IPS DF 4.7 (cell line): Measurements from ENCODE around the gene CLMP.
"Not testable (repeated sequence)": the region's sequence is repeated elsewhere in the genome, so short reads cannot be mapped to it uniquely, and the experiment has no call there.

ENCODE experiments used
- DNase-seq: peaks from one replicate; pipeline ENCODE4 v3.0.0-alpha.2; 2013; ENCODE audit warnings: low spot score; ENCODE audit errors: extremely low read depth

The CLMP gene

DNA sequence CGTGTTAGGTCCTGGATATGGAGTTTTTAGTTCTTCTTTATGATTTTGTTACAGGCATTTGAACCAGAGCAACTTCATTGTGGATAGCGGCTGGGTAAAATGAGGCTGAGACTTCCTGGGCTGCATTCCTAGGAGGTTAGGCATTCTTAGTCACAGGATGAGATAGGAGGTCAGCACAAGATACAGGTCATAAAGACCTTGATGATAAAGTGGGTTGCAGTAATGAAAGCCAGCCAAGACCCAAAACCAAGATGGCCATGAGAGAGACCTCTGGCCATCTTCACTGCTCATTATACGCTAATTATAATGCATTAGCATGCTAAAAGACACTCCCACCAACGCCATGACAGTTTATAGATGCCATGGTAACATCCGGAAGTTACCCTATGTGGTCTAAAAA, 23.4 kb upstream of the CLMP start:
- no peak for DNase-seq

DNA sequence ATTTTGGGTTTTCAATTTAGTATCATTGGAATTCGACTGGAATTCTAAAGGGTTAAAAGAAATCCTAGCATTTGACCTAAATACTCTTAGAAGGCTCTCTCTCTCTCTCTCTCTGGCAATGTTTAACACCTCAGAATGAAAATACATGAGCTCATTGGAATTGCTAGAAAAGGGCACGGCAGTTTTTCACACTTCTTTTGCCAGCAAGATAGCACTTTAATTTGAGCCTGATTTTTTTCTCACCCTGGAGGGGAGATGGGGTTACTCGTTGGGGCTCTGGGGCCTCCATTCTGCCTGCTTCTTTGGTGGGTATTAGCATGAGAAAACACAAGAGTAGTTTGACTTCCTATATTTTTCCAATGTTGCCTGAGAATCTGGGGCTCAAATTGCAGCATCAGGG, 22.8 kb upstream of the CLMP start:
- no peak for DNase-seq

DNA sequence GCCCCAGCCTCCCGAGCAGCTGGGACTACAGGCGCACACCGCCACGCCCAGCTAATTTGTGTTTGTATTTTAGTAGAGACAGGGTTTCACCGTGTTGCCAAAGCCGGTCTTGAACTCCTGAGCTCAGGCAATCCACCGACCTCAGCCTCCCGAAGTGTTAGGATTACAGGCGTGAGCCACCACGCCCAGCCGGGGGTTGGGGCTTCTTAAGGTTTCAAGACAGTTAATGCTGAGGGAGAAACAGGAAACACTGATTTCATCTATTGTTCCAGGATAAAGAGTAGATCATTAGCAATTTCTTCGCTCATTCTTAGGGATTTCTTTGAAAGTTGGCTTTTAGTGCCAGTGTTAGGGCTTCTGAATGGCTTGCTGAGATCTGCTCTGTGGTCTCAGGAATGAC, 21.2 kb upstream of the CLMP start:
- DNase-seq, result no peak

DNA sequence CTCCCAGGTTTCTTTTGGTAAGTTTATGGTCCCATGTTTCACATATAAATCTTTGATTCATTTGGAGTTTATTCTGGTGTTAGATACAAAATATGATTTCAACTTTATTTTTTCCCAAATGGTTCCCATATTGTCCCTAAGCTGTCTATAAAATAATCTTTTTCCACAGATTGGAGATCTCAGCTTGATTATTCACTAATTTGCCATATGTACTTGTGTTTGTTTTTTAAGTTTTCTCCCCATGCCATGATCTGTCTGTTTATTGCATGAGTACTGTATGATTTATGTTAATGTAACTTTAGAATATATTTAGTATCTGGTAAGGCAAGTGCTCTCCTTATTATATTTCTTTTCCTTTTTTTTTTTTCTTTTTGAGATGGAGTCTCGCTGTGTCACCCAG, 19.9 kb upstream of the CLMP start:
- DNase-seq, result no peak

DNA sequence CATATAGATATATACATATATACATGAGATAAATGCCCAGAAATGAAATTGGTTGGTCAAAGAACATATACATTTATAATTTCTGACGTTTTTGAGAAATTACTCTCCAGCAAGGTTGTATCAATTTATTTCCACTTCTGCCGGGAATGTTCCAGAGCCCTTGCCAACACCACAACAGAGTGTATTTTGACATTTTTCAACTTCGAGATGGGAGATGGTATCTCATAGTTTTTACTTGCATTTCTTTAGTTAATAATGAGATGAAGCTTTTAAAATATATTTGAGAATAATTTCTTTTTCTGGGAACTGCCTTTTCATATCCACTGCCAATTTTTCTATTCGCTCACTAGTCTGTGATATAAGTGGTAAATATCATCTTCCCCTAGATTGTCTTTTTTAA, 19.3 kb upstream of the CLMP start:
- DNase-seq, result no peak

DNA sequence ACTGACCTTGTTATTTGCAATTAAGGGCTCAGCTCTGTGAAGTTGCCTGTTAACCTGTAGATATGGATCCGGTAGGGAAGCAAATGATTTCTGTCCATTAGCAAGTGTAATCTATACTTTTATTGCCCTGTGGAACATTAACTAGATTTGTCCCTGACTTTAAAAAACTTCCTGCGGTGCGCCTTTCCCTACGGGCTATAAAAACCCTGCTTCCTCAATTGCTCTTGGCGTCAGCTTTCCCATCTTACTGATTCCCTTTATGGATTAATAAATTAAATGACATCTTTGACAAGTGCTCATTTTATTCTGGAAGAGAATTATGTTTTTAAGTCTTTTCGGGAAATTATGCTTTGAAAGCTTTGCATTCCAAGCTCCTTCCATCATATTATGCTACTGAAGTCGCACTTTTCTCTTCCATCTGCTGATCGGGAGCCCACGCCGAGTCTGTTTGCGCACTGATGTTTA, 18.3 kb upstream of the CLMP start:
- DNase-seq, result no peak

DNA sequence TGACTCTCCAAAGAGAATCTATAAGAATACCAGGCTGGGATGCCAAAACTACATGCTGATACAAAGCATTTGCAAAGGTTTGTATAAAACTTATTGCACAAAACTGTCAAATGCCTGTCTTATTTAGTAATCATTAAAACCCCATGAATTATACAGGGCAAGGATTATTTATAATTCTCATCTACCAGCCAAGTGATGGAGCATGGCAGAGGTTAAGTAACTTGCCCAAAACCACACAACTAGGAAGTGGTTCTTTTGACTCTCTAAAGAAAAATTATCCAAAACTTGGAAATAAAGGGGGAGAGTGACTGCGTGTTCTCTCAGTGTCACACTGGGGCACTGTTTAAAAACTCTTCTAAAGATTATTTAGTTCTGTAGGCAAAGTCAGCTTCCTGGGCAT, 17.4 kb upstream of the CLMP start:
- DNase-seq, result no peak

DNA sequence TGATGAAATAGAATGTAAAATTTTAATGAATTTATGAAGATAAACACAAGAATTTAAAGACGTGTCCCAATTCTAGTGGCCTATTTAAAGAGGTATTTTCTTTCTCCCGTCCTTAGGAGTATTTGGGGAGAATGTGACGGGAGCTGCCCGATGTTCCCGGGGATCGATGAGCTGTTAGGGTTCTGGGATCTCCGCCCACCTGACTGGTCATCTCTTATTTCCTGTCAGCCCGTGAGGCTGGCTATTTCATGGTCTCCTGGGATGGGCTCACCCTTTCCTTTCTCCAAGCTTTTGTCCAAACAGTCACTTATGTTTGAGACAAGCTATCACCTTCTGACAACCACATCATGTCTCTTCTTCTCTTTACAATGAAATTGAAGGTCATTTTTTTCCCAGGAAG, 16.9 kb upstream of the CLMP start:
- no peak for DNase-seq

DNA sequence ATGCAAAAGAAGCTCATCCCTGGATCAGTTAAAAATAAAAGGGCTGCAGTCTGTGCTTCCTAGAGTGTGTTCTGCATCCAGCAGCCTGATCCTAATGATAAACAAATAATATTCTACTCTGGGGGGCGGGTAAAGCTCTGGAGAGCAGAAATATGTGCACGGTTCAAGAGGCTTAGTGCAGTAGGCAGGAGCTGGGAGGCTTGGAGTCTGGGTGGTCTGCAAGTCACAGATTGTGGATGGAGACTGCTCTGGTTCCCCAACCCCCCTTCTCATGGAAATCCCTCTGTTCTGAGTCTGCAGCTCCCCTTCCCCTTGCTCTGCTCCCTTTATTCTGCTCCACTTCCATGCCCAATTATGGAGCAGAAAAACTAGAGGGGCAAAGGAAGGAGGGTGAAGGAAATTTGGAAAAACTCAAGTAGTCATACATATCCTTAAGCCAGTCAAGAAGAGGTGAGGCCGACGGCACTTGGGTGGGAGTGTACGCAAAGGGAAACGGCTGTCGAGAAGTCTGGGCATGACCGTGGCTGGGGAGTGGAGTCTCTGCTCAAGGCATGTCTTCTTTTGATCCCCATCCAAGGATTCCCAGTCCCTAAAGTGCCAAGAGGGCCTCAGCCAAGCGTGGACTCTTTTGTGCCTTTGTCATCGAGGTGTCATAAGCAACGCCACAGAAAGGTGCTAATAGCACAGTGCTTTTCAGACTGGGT, 16.3 kb upstream of the CLMP start:
- DNase-seq, result no peak

DNA sequence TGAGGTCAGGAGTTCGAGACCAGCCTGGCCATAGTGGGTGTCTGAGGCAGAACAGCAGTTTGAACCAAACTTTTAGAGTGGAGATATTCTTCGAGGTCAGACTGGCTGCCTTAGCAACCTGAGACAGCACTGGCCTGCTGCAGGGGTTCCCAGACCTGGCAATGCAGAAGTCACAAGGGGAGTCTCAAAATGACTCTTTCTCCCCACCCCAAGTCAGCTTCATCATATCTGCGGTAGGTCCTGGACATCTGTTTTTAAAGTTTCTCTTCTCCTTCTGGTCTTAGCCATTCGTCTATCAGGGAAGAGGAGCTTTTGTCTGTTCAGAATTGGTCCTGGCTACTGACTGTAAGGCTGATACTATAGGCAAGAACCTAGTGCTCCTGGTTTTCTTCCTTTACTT, 14.5 kb upstream of the CLMP start:
- no peak for DNase-seq

DNA sequence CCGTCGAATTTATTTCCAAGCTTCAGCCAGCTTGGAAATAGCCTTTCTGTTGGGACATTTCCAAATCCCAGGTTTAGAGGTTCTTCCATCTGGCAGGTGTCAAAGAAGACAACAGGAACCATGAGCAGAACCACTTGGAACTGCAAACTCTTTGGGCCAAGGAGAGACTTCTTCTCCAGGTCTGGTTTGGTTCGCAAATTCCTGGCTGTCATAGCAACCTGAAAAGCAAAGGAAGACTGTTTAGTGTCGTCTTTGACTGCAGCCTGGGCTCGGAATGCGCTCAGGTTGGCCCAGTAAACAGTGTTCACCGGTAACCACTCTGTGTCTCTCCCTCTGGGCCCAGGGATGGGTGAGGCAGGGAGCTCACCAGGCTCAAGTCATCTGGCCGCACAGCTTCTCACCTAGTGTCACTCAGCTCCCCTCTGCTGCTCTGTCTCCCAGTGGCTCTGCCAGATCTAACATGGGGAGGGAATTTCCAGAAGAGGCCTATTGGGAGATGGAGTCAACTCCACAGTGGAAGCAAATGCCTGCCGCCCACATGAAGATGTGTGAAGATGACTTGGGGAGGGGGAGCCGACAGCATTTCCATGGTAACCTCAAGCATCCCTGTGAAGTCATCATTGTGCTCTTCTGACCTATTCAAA, 11.9 kb upstream of the CLMP start:
- no peak for DNase-seq

DNA sequence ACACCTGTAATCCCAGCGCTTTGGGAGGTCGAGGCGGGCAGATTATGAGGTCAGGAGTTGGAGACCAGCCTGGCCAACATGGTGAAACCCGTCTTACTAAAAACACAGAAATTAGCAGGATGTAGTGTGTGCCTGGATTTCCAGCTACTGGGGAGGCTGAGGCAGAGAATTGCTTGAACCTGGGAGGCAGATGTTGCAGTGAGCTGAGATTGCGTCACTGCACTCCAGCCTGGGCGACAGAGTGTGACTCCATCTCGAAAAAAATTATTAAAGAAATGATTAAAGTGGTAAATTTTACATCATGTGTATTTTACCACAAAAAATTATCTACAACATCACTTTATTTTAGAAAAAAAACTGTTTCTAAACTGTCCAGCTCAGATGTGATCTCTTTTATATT, 11.0 kb upstream of the CLMP start:
- not testable (repeated sequence) for DNase-seq

DNA sequence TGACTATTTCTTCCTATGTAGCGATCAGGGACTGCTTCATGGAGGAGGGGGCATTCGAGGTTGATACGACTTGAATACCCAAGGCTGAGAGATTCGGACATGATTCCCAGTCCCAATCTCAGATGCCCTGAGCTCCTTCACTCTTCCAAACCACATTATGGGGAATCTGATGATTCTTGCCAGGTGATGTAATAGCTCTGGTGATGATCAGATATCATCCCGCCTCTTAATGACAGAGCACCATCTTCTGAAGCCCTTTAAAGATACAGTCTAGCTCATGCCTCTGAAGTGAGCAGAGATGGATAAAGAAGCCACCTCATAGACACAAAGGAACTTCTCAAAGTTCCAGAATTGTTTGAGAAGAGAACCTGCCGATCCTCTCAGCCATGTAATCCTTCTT, 8.9 kb upstream of the CLMP start:
- no peak for DNase-seq

DNA sequence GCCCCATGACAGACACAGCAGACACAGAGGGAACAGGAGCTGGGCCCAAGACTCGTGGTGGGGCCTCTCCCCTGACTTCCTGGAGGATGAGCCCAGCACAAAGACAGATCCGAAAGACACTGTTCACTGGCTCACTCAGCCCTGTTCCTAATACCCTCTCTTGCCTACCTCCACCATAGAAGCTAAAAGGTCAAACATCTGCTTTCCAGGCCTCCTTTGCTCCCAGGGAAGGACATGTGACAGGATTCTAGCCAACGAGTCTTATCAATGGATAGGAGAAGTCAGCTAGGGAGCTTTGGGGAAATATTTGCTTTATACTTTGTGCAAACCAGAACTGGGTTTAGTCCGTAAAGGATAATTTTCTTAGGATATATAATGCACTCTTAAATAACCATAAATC, 8.4 kb upstream of the CLMP start:
- no peak for DNase-seq

DNA sequence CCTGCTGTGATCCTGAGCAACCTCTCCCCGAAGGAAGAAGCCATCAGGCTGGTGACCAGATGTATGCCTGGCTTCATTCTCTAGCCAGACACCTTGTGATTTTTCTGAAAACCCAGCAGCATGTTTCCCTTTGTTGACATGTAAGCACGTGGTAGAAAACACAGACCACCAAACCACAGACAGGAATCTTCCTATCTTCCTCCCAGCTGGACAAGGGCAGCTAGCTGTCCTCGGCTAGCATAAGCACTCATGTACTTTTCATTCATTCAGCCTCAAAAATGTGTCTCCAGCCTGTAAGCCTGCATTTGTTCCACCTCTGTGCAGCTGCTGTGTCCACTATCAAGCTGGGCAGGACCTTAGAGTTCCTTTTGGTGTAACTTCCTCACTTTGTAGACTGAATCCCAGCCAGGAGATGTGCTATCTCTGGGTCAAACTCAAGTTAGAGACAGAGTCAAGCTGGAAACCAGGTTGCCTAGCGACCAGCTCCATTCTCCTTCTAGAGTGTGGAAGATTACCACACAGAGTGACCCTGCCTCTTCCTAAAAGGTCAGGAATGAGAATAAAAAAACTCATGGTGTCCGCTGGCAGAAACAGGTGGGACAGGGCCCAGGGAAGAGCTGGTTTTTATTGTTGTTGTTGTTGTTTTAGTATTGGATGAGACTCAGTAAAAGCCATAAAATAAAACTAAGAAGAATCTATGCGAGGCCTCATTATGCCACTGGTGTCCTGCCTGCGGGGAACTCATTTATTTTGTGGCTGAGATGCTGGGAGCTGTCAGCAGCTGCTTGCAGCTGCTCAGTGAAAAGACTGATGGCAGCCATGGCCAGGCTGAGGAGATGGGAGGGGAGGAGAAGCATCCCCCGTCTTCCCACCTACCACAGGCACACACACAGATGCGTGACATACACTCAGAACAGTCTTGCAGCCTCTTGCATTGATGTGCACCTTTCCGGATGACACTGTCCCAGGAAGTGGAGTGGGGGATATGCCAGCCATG, 7.4 kb upstream of the CLMP start:
- no peak for DNase-seq

DNA sequence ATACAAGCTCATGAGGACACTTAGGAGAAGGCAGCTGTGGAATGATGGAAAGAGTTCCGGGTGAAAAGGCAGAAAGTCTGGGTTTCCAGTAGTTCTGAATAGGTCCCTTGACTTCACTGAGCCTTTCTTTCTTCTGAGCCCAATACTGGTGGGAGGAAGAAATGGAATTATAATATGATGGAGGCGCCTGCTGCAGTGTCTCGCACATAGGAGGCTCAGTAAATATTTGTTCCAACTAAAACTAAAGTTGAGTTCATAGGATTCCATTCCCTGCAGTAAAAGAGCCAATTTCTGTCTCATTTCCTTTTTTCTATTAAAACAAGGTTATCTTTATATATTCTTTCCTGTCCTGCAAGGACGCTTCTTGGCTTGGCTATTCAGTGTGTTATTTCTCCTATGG, 5.2 kb upstream of the CLMP start:
- DNase-seq, result no peak

DNA sequence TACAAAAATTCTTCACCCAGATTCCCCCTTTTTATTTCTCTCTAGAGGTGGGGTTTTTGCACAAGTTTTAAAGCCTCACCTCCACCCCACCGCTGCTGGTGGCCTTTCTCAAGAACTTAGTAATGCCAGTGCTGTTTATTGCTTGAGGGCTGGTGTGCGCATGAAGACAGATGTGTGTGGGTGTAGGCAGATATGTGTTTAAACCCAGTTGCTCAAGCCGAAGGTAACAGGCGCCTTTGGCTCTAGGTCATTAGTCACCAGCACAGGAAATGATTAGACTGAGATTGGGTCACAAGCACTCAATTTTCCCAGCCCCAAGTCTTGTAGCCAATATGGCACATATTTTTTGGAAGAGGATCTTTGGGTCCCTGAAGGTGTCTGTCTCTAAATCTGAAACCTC, 2.7 kb upstream of the CLMP start:
- no peak for DNase-seq

DNA sequence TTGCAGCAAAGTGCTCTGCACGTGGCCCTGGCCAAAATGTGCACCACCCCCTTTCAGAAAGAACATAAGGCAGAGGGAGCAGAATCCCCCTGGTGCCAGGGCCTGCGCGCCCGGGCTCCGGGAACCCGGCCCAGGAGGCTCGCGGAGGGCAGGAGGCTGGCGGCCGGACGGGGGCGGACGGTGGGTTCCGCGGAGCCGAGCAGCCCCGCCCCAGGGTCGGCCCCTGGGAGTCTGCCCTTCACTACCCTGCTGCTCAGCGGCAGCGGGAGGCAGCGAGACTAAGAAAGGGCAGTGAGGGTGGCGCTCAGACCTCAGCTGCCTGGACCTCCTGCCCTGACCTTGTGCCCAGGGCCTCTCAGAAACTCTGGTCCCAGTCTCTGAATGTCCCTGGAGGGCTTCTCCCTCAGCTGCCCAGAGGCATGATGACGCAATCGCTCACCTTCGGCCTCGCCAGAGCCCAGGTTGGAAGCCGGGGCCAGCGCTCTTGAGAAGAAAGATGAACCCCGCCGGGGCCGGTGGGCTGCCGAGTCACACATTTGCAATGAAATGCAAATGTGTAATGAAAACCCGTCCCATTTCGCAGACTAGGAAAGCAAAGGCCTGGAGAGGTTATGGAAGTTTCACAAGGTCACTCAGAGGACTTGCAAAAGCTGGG, 1.1 kb upstream of the CLMP start:
- no peak for DNase-seq

DNA sequence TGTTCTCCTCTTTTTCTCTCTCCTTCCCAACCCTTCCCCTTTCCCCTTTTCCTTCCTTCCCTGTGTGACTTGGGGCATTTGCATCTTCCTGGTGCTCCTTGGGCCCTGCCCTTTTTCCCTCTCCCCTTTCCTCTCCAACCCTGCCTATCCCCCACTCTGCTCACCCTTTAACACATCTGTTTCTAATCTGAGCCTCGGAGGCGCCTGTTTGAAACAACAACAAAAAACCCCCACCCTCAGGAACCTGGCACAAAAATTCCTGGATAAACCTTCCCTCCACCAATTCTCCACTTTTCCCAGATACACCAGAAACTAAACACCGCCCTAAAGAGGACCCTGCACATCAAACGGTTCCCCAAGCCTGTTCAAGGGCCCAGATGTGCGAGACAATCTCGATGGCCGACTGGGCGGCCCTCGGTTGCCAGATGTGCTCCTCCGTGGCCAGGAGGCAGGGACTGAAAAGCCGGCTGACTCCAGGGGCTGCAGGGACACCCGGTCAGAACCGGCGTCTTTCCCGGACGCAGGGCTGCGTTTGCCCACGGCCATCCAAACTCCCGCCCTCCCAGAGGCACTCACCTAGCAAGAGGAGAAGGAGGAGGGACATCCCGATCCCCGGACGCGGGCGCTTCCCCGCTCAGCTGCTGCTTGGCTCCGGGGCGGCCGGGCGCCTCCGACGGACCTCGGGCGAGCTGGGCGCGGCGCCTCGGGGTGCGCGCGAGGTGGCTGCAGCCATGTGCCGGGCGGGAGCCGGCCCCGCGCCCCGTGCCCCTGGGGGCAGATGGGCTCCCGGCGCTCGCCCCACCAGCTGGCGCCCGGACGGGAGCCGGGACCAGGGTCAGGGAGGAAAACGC, 486 bp downstream of the CLMP start:
- DNase-seq, result no peak

DNA sequence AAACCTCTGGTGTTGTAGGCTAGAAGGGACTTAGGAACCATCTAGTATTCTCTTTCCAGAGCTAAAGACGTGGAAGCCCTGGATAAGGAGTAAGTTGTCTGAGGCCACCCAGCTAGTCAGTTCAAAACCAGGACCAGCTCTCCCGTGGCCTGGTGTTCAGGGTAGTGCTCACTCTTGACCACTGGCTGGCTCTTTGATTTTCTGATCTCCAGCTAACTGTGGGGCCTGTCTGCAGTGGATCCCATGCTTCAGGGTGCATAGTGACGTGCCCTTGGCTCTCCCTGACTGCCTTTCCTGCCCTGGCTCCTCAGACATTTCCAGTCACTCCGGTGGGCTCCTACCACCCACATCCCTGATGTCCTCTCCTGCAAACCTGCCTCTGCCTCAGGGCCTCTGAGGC, 1.3 kb downstream of the CLMP start:
- DNase-seq, result no peak

DNA sequence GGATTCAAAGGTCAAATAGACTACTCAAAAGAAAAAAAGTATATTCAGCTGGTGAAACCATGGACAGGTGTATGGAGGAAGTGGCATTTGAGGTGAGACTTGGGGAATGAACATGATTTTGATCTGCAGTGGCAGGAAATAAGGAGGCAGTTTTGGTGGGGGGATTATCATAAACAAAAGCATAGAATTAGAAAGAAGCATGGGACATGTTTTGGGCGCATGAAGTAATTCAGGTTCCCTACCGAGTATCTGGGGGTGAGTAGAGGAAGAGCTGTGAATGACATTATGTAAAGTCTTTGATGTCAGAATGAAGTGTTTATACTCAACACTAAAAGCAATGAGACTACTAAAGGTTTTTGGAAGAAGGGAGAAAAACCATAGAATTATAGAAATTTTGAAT, 3.1 kb downstream of the CLMP start:
- no peak for DNase-seq
